DMS53 treated with DMSO at 0.1 percent for 48 hours (cell line): Measurements from ENCODE around the gene GLRX3.
A peak's percentile ranks its signal among the peaks of the same experiment; 100 is the strongest.
"Not testable (repeated sequence)": the region's sequence is repeated elsewhere in the genome, so short reads cannot be mapped to it uniquely, and the experiment has no call there.

ENCODE experiments used
- DNase-seq: peaks from one replicate; lab custom pipeline; 2025; ENCODE audit not compliant: unreplicated experiment; lab: John Stamatoyannopoulos, UW

GLRX3 gene

GRCh38 chr10:130136226-130137089 lies at the start of gene GLRX3:
Gene GLRX3, plus strand, starts transcription at chr10:130136391. Its CDS starts 30 bp downstream, at chr10:130136421.
- DNase-seq: peak; percentile 67

- DNase-seq: not testable (repeated sequence)
Observed at GRCh38 chr10:130090565-130090964, 45.6 kb upstream of the GLRX3 start.

- no peak for DNase-seq
Observed at GRCh38 chr10:130099344-130099743, 36.8 kb upstream of the GLRX3 start.

DNA sequence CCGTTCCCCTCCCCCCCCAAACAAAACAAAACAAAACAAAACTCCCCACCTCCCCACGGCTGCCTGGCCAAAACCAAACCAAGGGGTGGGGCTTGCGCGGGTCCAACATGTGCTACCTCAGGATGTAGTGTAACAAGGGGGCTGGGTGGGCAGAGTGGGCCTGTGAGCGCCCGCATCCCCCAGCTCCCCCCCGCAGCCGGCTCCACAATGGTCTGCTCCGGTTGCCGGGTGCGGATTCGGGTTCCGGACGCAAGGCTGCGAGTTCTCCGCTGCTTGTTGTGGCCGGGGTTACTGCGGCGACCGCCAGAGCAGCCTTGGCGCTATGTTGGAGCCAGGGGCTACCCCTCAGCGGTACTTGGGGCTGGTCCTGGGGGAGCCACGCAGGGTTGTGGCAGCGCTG lies 30.5 kb upstream of the GLRX3 start:
- DNase-seq: no peak

DNA sequence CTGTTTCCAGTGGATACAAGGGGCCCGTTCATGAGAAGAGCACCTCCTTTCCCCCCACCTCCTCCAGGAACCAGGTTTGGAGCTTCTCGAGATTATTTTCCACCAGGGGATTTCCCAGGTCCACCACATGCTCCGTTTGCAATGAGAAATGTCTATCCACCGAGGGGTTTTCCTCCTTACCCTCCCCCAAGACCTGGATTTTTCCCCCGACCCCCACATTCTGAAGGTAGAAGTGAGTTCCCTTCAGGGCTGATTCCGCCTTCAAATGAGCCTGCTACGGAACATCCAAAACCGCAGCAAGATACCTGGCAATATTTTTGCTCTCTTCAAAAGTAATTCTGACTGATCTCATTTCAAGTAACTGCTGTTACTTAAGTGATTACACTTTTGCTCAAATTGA lies 28.0 kb upstream of the GLRX3 start:
- DNase-seq: not testable (repeated sequence)

GRCh38 chr10:130108934-130109604 lies 27.1 kb upstream of the GLRX3 start:
- no peak for DNase-seq

DNA sequence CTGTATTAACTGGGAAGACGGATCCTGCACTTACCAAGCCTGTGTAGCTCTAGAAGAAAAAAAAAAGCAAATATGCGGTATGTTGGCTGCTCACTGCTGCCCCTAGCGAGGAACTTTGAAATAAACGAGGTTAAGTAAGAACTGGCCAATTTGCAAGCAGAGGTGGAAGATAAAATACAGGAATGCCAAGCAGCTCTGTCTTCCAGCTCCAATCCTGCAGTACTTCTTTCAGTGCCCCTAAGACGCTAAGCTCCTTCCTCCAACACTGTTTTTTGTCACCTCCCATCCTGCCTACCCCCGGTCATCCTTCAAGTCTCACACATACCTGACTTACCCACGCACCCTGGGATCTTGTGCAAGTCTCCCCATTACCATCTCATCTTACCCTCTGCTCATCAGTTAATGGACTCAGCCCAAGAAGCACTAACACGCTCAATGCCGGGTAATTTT lies 26.4 kb upstream of the GLRX3 start:
- DNase-seq: peak; percentile 63

DNA sequence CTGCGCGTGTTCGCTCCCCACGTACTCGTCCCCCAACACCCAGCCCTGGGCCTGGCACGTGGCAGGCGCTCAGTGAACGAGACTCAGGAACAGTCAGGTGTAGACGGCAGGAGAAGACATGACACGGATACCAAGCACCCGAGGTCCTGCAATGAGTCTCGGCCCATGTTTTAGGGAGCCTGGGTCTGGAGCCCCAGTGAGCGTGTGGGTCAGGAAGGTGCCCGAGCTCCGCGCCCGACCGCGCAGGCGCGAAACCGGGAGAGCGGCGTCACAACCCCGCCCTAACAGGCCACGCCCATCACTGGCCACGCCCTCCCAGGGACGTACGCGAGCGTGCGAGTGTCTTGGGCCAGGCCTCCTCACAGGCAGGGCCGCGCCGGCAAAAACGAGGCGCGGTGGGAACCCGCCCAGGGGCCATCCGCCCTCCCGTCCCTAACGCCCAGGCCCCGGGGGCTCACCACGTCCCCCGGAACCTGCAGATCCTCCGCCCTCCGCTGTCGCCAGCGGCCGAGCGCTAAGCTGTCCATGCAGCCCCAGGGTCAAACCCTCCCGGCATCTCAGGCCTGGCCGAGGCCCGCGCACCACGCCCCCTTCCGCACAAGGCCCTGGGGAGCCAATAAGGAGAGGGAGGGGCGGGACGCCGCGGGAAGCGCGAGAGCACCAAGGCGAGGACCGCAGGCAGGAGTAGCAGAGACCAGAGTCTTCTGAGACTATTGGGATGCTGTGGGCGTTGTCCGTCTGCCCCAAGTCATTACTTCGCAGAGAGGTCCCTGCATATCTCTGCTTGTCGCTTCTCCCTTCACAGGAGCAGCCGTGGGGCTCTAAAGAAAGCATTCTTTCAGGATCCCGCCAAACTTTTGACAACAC lies 25.7 kb upstream of the GLRX3 start, which contains the start of gene C10orf143:
C10orf143 (minus strand) TSS at position 585 of the 867 bp plus-strand sequence; CDS start at position 527, 58 bp downstream.
- peak; percentile 93 for DNase-seq

GRCh38 chr10:130111113-130111851 lies 24.9 kb upstream of the GLRX3 start:
- DNase-seq: peak; percentile 93

GRCh38 chr10:130111852-130112180 lies 24.4 kb upstream of the GLRX3 start:
- no peak for DNase-seq

GRCh38 chr10:130112821-130113220 lies 23.4 kb upstream of the GLRX3 start:
- no peak for DNase-seq

DNA sequence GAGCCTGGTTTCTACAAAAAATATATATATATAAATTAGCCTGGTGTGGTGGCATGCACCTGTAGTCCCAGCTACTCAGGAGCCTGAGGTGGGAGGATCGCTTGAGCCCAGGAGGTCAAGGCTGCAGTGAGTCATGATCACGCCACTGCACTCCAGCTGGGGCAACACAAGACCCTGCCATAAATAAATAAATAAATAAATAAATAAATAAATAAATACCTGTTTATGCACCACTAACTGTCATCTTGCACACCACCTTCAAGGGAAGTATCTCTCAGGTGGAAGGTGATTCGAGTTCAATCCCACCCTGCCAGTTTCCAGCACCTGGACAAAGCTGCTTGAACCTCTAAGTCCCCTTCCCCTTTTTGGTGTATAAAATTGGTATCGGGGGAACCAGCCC lies 19.2 kb upstream of the GLRX3 start:
- not testable (repeated sequence) for DNase-seq

DNA sequence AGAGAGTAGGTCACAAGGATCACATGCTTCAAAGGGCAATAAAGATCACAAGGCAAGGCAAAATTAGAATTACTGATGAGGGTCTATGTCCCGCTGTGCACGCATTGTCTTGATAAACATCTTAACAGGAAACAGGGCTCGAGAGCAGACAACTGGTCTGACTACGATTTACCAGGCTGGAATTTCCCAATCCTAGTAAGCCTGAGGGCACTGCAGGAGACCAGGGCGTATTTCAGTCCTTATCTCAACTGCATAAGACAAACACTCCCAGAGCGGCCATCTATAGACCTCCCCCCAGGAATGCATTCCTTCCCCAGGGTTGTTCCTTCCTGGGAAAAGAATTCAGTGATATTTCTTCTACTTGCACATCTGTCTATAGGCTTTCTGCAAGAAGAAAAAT lies 18.7 kb upstream of the GLRX3 start:
- DNase-seq: not testable (repeated sequence)

DNA sequence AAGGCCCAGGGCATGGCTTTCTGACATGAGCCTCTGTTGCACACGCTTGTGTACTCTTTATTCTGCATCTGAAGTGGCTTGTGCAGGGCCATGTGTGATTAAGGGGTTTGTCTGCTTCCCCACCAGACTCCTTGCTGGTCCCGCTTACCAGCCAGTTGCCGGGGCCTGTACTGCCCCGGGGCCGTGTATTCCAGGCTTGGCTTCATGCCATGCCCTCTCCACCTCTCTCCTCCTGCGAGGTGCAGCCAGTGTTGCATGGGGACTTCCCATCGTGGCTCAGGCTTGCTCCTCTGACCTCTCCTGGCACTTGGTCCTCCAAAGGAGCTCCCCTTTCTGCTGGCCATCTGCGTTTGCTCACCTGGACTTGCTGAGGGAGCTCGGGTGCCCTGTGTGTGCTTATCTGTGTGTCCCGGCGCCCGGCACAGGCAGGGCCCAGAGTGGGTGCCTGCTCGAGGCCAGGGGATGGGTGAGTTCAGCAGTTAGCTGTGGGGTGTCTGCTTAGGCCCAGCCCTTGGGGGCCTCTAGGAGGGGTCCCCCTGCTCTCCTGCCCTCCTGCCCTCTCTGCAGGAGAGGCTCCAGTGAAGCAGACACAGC lies 14.6 kb upstream of the GLRX3 start:
- no peak for DNase-seq

- DNase-seq: peak; percentile 66
Observed at GRCh38 chr10:130127364-130128061, 8.7 kb upstream of the GLRX3 start.

DNA sequence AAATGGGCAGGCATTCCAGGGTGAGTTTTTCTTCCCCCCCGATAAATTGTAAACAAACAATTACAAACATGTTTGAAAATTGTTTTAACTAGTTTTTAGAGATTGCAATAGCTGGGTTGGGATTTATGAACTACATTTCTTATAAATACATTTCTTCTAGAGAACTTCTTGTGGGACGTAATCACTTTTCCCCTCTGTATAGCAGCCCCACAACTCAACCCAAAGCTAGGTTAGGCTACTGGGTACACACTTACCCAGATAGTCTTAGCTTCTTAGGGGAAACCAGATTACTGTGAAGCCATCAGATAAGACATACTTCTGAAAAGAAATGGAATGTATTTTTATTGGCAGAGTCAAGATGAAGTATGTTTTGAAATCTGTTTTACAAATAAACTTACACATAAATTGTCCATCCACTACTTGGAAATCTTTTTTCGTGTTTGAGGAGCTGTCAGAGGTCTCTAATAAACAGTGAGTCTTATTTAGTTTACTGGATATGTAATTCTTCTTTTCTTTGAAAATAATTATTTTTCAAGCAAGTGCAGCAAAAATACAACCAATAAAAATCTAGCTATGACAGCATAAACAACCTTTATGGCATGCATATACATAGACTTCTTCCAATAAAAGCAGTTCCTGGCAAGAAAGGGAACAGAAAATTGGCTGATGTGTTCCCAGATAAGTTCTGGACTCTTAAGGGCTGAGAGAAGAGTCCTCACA lies 8.0 kb upstream of the GLRX3 start:
- DNase-seq: no peak

GRCh38 chr10:130128922-130129321 lies 7.3 kb upstream of the GLRX3 start:
- no peak for DNase-seq

DNA sequence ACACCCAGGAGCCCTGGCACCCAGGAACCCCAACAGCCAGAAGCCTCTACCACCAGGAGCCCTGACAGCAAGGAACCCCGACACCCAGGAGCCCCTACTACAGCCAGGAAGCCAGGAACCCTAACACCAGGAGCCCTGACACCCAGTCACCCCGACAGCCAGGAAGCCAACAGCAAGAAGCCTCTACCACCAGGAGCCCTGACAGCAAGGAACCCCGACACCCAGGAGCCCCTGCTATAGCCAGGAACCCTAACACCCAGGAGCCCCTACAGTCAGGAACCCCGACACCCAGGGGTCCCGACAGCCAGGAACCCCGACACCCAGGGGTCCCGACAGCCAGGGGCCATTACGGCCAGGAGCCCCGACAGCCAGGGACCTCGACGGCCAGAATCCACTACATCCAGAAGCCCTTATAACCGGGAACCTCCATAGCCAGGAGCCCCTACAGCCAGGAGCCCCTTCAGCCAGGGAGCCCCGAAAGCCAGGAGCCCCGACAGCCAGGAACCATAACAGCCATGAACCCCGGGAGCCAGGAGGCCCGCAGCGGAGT lies 440 bp upstream of the GLRX3 start:
- DNase-seq: no peak

- DNase-seq: no peak
Observed at GRCh38 chr10:130137090-130137448, 878 bp downstream of the GLRX3 start.
